GM12875 (cell line): ENCODE data around the gene PCK1.
A peak's percentile ranks its signal among the peaks of the same experiment; 100 is the strongest.

ENCODE experiments used
- H3K4me3 ChIP-seq: one replicate; pipeline ENCODE4 v1.5.1; 2011; ENCODE audit warnings: low read depth, low read length, control low read depth
- CTCF ChIP-seq: IDR thresholded peaks from 2 replicates; pipeline ENCODE4 v1.5.1; 2011; ENCODE audit warnings: low read depth, mild to moderate bottlenecking, control low read depth, inconsistent platforms, low read length, moderate library complexity, borderline replicate concordance; ENCODE audit not compliant: insufficient read depth

The PCK1 gene

GRCh38 chr20:57591289-57592229 lies 30.6 kb downstream of the PCK1 start:
- TF ChIP-seq CTCF: no peak
- no peak overlapping the region for H3K4me3 ChIP-seq

- H3K4me3 ChIP-seq: no peak overlapping the region
- TF ChIP-seq CTCF: no peak
Observed at GRCh38 chr20:57592263-57593092, 31.6 kb downstream of the PCK1 start.

- TF ChIP-seq CTCF: no peak
- no peak overlapping the region for H3K4me3 ChIP-seq
Observed at GRCh38 chr20:57593134-57593886, 32.4 kb downstream of the PCK1 start.

- TF ChIP-seq CTCF: peak; percentile 73
- H3K4me3 ChIP-seq: no peak overlapping the region
Observed at GRCh38 chr20:57594092-57594951, 33.4 kb downstream of the PCK1 start.

GRCh38 chr20:57595041-57596030 lies 34.4 kb downstream of the PCK1 start:
- no peak for TF ChIP-seq CTCF
- H3K4me3 ChIP-seq: no peak overlapping the region
